A673 (cell line): ENCODE measurements around the gene MTHFD2L. TPM values are rescaled to one million over a fixed set of nuclear protein-coding genes. Genes with fewer than 3 reads are reported as not detected.

Experiments
- BruUV-seq: library from RNA; stranded (reverse); fragments of 400-500 nt; replicated peaks from 2 replicates; lab custom pipeline; 2021; lab: Mats Ljungman, UMichigan
- CTCF ChIA-PET: fragments of 300-600 bp; sonication (Branson Sonifier 250); formaldehyde crosslinking; loops from one replicate; lab custom pipeline; 2022; ENCODE audit warnings: antibody characterized with exemption; lab: Charles Lee
- POLR2A ChIA-PET: fragments of 300-600 bp; sonication (Branson Sonifier 250); formaldehyde crosslinking; loops from one replicate; lab custom pipeline; 2022; ENCODE audit warnings: antibody characterized with exemption; ENCODE audit not compliant: low non-redundant PET; lab: Charles Lee
- DNase-seq: peaks from one replicate; pipeline ENCODE4 v3.0.0-alpha.2; 2015; ENCODE audit warnings: low spot score
- H3K27ac ChIP-seq: fragments of 200-600 bp; sonication (generic); 2 replicates; pipeline ENCODE4 v1.5.1; 2016; ENCODE audit warnings: mixed run types, low read depth, mild to moderate bottlenecking, mixed read lengths, antibody characterized with exemption, low read length; ENCODE audit not compliant: poor library complexity, severe bottlenecking
- H3K27me3 ChIP-seq: fragments of 200-600 bp; sonication (generic); replicated peaks from 2 replicates; pipeline ENCODE4 v1.6.1; 2017; ENCODE audit warnings: mixed run types, low read depth, mild to moderate bottlenecking, mixed read lengths, antibody characterized with exemption, low read length; ENCODE audit not compliant: insufficient read depth, poor library complexity
- H3K36me3 ChIP-seq: fragments of 200-600 bp; sonication (generic); 2 replicates; pipeline ENCODE4 v1.6.1; 2016; ENCODE audit warnings: mixed run types, mild to moderate bottlenecking, mixed read lengths, antibody characterized with exemption, low read length; ENCODE audit not compliant: insufficient read depth, poor library complexity, severe bottlenecking
- H3K4me1 ChIP-seq: fragments of 200-600 bp; sonication (generic); 2 replicates; pipeline ENCODE4 v1.6.1; 2017; ENCODE audit warnings: mixed run types, mild to moderate bottlenecking, mixed read lengths, antibody characterized with exemption, low read length; ENCODE audit not compliant: insufficient read depth, poor library complexity, severe bottlenecking
- H3K4me3 ChIP-seq: fragments of 200-600 bp; sonication (generic); 2 replicates; pipeline ENCODE4 v1.5.1; 2016; ENCODE audit warnings: low read depth, mixed run types, mild to moderate bottlenecking, mixed read lengths, low read length; ENCODE audit not compliant: poor library complexity, severe bottlenecking
- H3K9me3 ChIP-seq: fragments of 200-600 bp; sonication (generic); 2 replicates; pipeline ENCODE4 v1.6.1; 2016; ENCODE audit warnings: mixed run types, low read depth, mild to moderate bottlenecking, mixed read lengths, antibody characterized with exemption, low read length; ENCODE audit not compliant: poor library complexity, severe bottlenecking
- CTCF ChIP-seq: fragments of 300-800, 200-600 bp; sonication (generic); conservative IDR thresholded peaks from 2 replicates; pipeline ENCODE4 v1.5.1; 2017; ENCODE audit warnings: low read depth, mild to moderate bottlenecking, antibody characterized with exemption, low read length, moderate library complexity, mixed read lengths
- EZH2 ChIP-seq: fragments of 200-600 bp; sonication (generic); IDR thresholded peaks from 2 replicates; pipeline ENCODE4 v1.6.1; 2017; ENCODE audit warnings: borderline replicate concordance, low read depth, mild to moderate bottlenecking, mixed read lengths, antibody characterized with exemption, low read length; ENCODE audit not compliant: poor library complexity, severe bottlenecking
- intact Hi-C: fragments of 100-400 bp; cut with micrococcal nuclease; formaldehyde crosslinking; loops from one replicate; pipeline ENCODE4 v1.10.0; 2022; ENCODE audit not compliant: unreplicated experiment
- total RNA-seq: library from RNA; stranded (reverse); gene quantifications from 2 replicates; pipeline ENCODE4 v1.2.3, GENCODE V29; 2021

The MTHFD2L gene
- total RNA-seq, 1 experiment from 2014 or later = 11.4 TPM

DNA sequence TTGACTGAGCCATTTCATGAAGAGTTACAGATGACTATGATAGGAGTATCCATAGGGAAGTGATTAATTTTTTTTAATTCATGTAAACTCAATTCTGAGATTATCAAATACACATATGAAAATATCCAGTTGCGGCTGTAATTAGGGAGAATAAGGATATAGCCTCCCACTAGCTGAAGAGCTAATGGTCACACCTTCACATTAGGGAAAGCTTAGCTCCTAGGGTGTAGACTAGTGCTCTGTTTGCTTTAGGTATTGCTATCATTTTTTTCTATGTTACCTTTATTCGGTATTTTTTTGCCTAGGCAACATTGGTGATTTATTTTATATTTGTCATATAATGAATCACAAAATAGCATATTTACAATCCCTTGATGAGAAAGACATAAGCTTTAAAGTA lies 110.7 kb downstream of the MTHFD2L start:
- ChIA-PET POLR2A (no interaction called here), CTCF (no interaction called here)
- Histone ChIP-seq H3K4me3 (no peak overlapping the region), H3K27ac (no peak overlapping the region), H3K9me3 (no peaks in the 10 kb centered on the region), H3K4me1 (no peaks in the 10 kb centered on the region), H3K36me3 (no peaks in the 10 kb centered on the region), H3K27me3 (no peaks in the 10 kb centered on the region)
- TF ChIP-seq EZH2 = no peak
- no peak for TF ChIP-seq CTCF
- BruUV-seq = no TSS peak
- intact Hi-C loops = no loop called here
- DNase-seq = no peak

DNA sequence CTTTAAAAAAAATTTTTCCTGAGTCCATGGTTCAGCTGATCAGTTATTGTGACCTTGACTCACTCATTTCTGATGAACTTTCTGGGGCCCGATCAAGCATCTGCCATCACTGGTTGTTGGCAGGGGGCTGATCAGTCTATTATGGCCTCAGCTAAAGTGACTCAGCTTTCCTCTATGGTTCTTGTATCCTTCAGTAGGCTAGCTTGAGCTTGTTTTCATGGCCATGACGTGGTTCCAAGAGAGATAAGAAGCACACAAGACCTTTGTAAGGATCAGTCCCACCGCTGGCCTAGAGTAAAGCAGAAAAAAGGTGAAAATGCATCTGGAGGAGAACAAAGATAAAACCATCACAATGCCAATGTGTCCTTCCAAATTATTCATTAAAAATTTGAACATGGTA lies 120.6 kb downstream of the MTHFD2L start:
- Histone ChIP-seq H3K4me3 (no peak overlapping the region), H3K27me3 (no peaks in the 10 kb centered on the region), H3K4me1 (no peaks in the 10 kb centered on the region), H3K9me3 (no peaks in the 10 kb centered on the region), H3K36me3 (no peaks in the 10 kb centered on the region), H3K27ac (no peak overlapping the region)
- intact Hi-C loops = no loop called here
- ChIA-PET CTCF (no interaction called here), POLR2A (no interaction called here)
- no peak for TF ChIP-seq EZH2
- no peak for TF ChIP-seq CTCF
- BruUV-seq = no TSS peak
- DNase-seq = no peak

- H3K27ac ChIP-seq = no peak overlapping the region
- CTCF ChIA-PET = no interaction called here
- H3K27me3 ChIP-seq = no peaks in the 10 kb centered on the region
- intact Hi-C loops = no loop called here
- no peaks in the 10 kb centered on the region for H3K4me1 ChIP-seq
- no TSS peak for BruUV-seq
- no peaks in the 10 kb centered on the region for H3K36me3 ChIP-seq
- no peaks in the 10 kb centered on the region for H3K9me3 ChIP-seq
- no peak for DNase-seq
- no peak for TF ChIP-seq EZH2
- TF ChIP-seq CTCF = no peak
- POLR2A ChIA-PET = no interaction called here
- H3K4me3 ChIP-seq = no peak overlapping the region
Measured at GRCh38 chr4:74279716-74280115, 121.8 kb downstream of the MTHFD2L start.
